KBM-7 (cell line): ENCODE measurements around the gene CCDC142.
A peak's percentile ranks its signal among the peaks of the same experiment; 100 is the strongest.
"Not testable (repeated sequence)": the region's sequence is repeated elsewhere in the genome, so short reads cannot be mapped to it uniquely, and the experiment has no call there.

Experiments used
- DNase-seq: peaks from one replicate; pipeline ENCODE4 v3.0.0-alpha.2; 2015
- in situ Hi-C: fragments of 300-500 bp; cut with MboI; formaldehyde crosslinking; loops from 2 replicates; pipeline ENCODE4 v1.14.3; 2020; ENCODE audit warnings: low sequenced_read_pairs, low pct_unique_long_range_greater_than_20kb, mixed read lengths

CCDC142 gene

DNA sequence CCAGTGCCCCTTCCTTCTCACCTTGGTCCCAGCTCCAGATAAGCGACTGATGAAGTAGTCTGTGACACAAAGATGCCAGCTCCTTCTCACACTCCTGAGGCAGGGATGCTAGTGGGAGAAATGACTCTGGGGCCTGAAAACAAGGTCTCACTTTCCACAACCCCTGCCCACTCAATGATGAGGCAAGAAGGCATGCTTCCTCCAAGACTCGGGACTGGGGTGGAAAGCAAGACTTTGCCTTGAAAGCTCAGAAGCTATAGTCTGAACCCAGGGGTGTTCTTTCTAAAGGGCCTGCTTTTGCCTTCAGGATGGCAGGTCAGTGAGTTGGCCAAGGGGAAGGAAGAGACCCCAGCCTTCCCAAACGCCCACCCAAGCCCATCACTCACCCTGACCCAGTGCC is 1.4 kb downstream of the CCDC142 start:
- DNase-seq = no peak
- in situ Hi-C loops = loop anchor here (10.0 kb wide), 1 partner anchor 113 kb away; no protein-coding TSS in a partner anchor

DNA sequence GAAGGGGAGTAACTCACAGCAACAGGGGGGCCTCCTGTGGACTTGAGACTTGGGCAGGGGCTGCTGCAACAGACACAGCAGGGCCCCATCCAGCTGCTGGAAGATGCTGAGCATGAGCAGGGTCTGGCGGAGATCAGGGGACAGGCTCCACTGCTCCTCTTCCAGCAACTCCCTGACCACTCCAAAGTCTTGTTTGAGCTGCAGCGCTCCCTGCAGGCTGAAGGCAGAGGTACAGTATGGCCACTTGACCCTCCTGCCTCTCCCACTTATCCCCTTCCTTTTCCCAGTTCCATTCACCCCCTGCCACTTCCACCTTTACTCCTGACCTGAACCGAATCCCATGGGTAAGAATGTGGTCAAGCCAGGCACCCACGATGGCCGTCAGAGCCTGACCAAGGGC is 7.9 kb downstream of the CCDC142 start:
- in situ Hi-C loops = no loop called here
- no peak for DNase-seq

DNA sequence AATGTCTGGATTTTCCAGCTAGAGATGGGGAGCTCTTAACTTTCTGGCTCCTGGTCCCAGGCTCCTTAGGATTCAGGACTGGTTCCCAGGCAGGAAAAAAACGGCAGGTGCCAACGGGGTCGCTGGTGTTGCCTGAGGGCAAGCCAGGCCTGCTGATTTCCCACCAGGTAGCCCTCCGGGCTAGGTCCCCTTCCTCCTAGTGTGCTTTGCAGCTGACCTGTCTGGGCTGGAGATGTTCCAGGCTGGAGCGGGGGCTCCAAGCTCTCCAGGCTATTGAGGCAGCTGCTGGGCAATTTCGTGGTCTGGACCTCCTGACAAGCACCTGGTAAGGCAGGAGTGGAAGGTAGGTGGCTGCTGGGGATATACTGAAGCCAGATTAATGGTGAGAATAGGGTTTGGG is 8.3 kb downstream of the CCDC142 start:
- no peak for DNase-seq
- in situ Hi-C loops = no loop called here

DNA sequence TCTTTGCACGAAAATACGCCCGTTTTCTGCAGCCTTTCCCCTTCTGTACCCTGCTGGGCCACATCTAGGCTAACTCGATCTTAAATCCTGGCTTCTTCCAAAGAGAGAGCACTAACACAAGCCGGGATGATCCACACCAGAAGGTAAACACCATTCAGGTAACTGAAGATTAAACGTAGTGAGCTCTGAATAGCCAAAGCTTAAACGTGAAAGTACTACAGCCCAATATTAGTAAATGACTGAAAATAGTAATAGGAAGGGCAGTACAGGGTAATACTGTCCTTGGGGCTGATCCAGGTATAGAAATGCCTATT is 9.9 kb downstream of the CCDC142 start:
- no peak for DNase-seq
- in situ Hi-C loops = no loop called here

DNA sequence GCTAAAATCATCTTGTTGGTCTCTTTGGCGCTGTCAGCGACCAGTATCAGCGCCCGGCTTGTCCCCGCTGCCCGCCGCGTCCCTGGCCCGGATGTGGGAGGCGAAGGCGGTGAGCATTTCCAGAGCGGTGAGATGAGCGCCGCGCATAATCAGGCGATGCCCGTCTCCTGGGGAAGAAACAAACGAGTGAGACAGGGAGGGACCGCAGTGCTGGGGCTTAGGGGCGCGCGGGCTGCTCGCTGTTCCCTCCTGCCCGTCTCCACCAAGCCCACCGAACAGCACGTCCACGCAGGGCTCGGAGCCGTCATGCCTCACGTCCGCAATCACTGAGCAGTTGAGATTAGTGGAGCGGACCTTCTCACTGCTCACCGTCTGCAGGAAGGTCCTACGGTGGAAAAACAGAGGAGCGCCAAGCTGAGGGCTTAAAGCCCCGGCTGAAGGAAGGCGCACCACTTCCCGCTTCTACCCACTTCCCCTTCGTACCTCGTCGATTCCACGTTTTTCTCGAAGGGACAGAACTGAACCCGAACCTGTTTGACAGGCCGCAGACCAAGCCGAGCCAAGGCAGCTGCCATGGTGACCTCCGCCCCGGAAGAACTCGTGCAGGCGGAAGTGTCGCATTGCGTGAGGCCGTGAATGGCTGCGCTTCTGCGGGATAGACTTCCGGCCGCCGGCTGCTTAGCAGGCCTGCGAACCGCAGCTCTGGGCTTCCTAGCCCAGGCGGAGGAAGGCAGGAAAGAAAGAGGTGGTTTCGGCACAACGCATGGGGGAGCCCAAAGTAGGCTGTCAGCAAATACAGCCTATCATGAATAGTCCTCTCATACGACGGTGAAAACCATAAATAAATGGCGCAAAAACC is 10.5 kb downstream of the CCDC142 start, which contains the start of gene MRPL53:
Gene MRPL53, minus strand, starts transcription at position 595 of the 859 bp plus-strand sequence. Its CDS starts 20 bp downstream, at position 575.
- in situ Hi-C loops = no loop called here
- DNase-seq = peak; percentile 95

DNA sequence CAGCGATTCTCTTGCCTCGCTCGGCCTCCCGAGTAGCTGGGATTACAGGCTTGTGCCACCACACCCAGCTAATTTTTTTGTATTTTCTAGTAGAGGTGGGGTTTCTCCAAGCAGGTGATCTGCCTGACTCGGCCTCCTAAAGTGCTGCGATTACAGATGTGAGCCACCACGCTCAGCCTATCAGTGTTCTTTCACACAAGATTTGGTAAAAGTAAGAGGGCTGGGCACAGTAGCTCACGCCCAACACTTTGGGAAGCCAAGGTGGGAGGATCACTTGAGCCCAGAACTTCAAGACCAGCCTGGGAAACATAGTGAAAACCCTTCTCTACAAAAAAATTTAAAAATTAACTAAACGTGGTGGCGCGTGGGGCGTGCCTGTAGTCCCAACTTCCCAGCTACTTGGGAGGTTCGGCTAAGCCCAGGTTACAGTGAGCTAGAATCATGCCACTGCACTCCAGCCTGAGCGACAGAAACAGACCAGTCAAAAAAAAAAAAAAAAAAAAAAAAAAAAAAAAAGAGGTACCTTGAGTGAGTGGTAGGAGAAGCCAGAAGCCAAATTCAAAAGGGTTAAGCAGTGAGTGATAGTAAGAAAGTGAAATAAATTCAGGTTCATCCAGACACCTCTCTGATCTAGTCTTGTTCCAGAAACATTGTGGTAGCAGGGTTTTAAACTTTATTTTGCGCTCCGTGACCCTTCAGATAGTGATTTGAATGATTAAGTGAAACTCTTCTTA is 11.3 kb downstream of the CCDC142 start:
- in situ Hi-C loops = no loop called here
- DNase-seq = no peak

- in situ Hi-C loops = not testable (repeated sequence)
These were observed 12.1 kb downstream of the CCDC142 start for GRCh38 chr2:74470742-74471141.

DNA sequence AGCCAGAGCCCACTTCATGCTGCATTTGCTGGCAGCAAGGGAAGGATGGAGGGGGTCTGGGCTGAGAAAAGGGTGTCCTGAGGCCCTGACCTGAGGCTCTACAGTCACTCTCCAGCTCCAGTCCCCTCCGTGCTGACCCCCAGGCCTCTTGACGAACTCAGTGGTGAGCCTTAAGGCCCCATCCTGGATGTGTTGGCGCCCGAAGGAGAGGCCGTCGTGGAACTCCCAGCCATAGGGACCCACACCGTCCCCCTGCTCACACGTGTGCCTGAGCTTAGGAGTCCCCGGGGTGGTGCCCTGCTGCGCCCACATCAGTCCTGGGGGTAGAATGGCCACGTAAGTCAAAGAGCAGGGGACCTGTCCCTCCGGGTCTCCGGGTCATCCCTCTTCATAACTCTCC is 18.4 kb downstream of the CCDC142 start:
- in situ Hi-C loops = no loop called here
- no peak for DNase-seq

More at GRCh38 chr2:74470742-74471141, 12.1 kb downstream of the CCDC142 start:
- DNase-seq = not testable (repeated sequence)

DNA sequence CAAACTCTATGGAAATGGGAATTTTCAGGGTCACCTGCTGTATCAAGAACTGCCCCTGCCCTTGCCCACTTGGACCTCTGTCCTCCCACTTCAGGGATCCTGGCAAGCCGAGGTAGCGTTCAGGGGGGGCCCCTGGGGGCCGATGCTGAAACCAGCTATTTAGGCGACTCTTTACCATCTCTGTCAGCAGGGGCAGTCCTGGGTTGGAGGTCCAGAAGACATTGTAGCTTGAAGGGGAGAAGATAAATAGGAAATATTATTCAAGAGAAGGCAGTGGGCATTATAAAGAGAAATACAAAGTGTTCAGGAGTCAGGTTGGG is 20.1 kb downstream of the CCDC142 start:
- DNase-seq = no peak
- in situ Hi-C loops = no loop called here

DNA sequence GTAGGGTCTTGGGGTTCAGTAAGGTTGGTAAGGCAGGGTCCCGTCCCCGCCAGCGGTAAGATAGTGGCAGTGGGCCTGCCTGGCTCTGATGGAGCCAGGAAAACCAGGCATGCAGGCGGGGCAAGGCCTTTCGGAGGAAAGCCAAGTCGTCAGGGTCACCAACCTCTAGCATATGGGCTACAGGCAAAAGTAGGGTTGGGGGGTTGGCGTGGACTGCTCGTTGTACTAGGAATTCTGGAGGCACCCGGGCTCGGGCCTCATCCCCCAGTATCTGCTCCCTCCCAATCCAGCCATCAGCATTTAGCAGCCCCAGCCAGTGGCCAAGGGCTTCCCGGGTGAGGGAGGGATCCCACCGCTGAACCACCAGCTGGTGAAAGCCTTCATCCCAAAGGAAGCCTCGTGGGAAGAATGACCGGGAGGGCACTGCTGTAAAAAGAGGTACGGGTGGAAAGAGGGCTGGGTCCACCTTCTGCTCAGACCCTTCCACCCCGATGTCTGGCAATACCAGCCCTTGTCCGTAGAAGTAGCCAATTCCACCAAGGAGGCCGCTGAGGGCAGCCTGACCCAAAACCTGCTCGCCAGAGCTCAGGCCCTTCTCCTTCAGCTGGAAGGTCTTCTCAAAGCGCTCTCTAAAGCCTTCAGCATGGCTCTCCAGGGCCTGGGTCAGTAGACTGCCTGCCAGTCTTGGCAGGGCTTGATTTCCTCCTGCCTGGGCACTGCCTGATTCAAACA is 20.6 kb downstream of the CCDC142 start:
- no peak for DNase-seq
- in situ Hi-C loops = no loop called here

DNA sequence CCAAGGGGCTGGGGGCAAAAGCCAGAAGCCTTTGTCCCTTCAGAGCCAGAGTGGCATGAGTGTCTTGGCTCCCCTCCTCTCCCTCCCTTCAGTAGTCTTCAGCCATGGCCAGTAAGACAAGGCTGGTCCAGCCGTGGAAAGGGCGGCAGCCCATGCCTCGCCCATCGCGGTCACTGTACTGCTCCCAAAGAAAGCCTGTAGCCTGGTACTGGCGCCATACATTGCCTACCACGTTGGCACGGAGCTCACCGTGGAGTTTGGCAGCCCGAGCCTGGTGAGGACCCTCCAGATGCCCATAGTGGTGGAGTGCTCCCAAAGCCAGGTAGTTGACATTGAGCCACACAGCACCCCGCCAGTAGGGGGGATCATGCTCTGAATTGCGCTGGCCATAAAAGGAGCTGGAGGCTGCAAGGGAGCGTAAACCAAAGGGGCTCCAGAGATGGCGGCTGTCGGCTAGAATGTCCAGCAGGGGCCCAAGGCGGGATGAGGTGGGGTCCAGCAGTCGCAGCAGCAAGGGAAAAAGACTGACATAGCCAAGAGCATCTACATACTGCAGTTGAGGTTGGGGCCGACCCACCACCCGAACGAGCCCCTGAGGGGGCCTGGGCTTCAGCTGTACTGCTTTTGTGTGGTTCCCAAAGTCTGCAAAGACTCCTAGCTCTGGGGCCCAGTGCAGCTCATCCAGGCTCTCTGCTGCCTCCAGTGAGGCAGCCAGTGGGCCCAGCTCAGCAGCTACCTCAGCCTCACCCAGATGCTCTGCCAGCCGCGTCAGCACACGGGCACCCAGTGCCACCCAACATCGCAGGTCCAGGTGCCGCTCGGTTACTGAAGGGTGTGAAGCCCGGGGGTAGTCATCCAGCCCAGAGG is 21.4 kb downstream of the CCDC142 start:
- no peak for DNase-seq
- in situ Hi-C loops = no loop called here

DNA sequence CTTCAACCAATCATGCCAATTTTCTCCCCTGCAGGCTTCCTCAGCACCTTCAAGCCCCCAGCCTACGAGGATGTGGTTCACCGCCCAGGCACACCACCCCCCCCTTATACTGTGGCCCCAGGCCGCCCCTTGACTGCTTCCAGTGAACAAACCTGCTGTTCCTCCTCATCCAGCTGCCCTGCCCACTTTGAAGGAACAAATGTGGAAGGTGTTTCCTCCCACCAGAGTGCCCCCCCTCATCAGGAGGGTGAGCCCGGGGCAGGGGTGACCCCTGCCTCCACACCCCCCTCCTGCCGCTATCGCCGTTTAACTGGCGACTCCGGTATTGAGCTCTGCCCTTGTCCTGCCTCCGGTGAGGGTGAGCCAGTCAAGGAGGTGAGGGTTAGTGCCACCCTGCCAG is 22.6 kb downstream of the CCDC142 start:
- DNase-seq, in situ Hi-C loops: not testable (repeated sequence)

DNA sequence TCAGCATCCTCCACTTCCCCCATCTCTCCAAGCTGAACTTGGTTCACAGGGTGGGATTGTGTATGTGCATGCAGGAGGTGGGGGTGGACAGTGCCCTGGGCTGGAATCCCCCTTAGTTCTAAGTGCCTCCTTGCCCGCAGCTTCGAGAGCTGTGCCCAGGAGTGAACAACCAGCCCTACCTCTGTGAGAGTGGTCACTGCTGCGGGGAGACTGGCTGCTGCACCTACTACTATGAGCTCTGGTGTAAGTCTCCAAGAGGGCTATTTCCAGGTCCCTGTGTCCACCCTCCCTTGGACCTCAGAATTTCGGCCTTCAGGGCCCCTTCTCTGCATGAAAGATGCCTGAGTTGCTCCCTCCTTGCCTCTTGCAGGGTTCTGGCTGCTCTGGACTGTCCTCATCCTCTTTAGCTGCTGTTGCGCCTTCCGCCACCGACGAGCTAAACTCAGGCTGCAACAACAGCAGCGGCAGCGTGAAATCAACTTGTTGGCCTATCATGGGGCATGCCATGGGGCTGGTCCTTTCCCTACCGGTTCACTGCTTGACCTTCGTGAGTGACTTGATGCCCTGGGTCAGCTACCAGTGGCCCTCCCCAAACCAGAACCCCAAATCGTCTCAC is 23.2 kb downstream of the CCDC142 start:
- DNase-seq, in situ Hi-C loops: not testable (repeated sequence)

DNA sequence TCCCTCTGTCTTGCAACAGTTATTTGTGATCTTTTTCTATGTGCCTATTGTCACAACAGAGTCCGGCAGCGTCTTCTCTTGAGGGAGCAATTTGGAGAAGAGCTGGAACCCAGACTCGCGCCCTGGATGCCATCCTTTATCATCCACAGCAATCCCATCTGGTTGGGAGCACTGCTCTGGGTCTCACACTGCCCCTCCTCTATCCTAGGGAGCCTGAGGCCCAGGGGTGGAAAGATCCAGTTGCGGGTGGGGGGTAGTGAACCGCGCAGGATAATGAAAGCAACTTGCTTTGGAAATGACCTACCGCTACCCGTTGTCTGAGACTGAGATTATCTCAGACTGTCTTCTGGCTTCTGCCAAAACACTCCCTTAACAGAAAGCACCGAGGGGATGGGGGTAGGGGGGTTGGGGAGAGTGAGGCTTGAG is 23.8 kb downstream of the CCDC142 start:
- in situ Hi-C loops = no loop called here
- no peak for DNase-seq

- in situ Hi-C loops = no loop called here
- peak; percentile 100 for DNase-seq
These were observed 24.5 kb downstream of the CCDC142 start, which contains the start of gene WBP1 for GRCh38 chr2:74458132-74458937. WBP1 (plus strand) TSS chr2:74458438; CDS start chr2:74458603, 165 bp downstream.

DNA sequence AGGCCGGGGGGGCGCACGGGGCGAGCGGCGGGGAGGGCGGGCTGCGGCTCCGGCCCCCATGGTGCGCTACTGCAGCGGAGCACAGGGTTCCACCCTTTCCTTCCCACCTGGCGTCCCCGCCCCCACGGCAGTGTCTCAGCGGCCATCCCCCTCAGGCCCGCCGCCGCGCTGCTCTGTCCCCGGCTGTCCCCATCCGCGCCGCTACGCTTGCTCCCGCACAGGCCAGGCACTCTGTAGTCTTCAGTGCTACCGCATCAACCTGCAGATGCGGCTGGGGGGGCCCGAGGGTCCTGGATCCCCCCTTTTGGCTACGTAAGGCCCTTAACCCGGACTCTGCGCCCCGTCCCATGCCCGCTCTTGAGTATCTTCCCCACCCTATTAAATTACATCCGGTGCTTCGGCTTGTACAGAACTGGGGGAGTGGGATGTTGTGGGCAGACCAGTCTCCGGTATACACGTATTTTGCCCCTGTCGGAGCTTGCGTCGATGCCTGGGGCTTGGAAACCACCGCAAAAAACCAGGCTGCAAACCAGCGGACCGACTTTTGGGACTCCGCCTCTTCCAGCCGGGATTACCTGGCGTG is 25.2 kb downstream of the CCDC142 start:
- no peak for DNase-seq
- in situ Hi-C loops = no loop called here

GRCh38 chr2:74457129-74457548 is 25.7 kb downstream of the CCDC142 start:
- DNase-seq = no peak
- in situ Hi-C loops = no loop called here
